ENCODE results near the gene FKBP5.
"Not testable (repeated sequence)": the region's sequence is repeated elsewhere in the genome, so short reads cannot be mapped to it uniquely, and the experiment has no call there.

The FKBP5 gene

DNA sequence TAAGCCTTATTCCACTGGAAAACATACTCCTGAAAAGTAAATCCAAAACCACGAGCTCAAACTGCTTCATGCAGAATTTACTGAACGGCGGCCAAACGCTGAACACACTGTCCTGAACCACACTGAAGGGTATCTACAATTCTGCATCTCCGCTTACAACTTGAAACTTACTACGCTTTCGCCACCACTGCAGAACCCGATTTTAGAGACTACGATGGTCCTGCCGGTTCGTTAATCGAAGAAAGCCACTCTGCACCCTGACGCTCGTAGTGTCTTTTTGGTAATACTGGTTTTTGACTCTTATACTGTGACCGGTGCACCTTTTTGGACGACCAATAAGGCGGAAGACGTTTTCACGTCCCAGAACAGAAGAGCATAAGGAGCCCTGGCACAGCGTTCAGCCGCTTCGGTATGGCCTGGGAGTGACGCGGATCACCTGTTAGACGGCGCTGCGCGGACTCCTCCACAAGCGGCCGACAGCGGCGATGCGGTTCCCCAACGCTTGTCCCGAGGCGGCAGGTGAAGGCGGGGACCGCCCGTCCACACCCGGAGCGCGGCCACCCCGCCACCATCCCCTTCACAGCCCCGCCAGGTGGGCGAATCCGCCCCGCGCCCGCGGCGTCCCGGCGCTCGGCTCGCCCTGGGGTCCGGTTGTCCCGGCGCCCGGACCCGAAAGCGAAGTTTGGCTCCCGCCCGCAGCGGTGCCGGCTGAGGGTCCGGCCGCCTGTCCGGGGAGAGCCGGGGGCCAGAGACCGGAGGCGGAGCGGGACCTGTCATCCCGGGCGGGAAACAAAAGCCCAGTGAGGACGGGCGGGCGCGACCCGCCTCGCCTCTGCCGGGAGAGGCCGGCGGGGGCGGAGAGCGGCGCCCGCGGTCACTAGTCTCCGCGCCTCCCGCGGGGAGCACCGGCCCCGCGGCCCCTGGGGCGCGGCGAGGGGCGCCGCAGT is 784 bp downstream of the FKBP5 start:
- peak; percentile 31 to 33 for DNase-seq

DNA sequence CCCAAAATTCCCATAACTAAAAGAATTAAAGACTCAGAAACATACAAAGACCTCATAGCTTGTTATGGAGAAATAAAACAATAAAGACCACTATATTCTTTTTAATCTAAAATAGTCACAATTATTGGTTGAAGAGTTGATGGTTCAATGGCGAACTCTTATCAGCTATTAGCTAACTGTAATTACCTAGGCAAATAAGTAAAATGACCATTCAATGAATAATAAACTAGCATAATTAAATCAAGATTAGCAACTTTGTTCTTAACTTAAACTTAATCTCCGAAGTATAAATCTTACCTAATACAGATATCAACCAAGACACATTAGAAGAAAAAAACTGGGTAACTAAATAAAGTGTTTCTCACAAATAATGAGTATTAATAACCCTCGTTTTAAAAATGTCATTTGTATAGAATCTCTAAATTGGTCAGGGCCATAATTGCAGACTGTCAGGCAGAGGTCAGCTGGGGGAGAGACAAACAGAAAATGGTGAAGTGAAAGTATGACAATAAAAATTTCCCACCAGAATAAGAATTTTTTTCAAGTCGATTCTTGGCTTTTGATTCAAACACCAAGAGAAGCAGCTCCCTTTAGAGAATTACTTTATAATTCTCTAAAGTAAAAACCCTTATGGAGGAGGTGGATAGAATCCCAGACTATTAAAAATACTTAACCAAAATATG is 1.7 kb downstream of the FKBP5 start:
- DNase-seq, result peak; percentile 56 to 57

DNA sequence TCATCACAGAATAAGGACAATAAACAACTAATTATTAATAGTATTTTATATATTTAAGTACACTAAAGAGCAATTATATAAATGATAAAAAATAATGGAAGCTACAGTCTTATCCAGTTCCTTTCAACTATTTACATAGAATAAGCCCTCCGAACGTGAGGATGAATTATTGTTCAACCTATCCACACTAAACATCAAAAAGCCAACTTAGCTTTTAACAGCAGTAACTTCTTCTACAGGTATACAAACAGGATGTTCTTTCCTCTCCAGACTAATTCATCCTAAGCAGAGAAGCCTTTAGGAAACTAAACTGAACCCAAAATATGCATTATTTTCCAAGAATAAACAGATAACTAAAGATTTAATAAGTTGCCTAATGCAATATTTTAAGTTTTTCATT is 2.3 kb downstream of the FKBP5 start:
- no peak for DNase-seq

DNA sequence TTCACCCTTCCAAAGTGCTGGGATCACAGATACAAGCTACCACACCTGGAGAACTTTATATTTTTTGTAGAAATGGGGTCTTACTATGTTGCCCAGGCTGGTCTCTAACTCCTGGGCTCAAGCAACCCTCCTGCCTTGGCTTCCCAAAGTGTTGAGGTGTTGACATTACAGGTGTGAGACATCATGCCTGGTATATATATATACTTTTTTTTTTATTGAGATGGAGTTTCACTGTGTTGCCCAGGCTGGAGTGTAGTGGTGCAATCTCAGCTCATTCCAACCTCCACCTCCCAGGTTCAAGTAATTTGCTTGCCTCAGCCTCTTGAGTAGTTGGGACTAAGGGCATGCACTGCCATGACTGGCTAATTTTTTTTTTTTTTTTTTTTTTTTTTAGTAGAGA is 5.4 kb downstream of the FKBP5 start:
- no peak for DNase-seq

DNA sequence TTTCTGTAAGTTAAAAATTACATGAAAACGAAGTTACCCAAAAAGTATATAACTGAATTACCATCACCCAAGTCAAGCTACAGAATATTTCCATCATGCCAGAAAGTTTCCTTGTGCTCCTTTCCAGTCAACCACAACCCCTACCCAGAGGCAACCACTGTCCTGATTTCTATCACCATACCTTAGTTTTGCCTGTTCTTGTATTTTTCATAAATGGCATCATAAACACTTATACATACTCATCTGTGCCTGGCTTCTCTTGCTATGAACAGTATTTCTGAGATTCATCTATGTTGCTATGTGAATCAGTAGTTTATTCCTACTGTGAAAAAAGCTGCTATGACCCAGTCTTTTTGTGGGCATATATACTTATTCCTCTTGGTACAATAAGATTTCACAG is 7.4 kb downstream of the FKBP5 start:
- DNase-seq, result no peak

DNA sequence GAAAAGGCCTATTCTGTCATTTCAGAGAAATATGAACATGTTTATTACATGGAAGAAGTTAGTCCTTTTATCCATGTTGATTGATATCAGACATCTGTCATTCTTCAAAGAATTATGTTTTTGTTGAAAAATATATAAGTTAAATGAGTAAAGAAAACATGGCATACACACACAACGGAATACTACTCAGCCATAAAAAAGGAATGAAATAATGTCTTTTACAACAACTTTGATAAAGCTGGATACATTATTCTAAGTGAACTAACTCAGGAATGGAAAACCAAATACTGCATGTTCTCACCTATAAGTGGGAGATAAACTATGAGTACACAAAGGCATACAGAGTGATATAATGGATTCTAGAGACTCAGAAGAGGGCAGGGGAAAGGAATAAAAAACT is 9.3 kb downstream of the FKBP5 start:
- DNase-seq, result no peak

DNA sequence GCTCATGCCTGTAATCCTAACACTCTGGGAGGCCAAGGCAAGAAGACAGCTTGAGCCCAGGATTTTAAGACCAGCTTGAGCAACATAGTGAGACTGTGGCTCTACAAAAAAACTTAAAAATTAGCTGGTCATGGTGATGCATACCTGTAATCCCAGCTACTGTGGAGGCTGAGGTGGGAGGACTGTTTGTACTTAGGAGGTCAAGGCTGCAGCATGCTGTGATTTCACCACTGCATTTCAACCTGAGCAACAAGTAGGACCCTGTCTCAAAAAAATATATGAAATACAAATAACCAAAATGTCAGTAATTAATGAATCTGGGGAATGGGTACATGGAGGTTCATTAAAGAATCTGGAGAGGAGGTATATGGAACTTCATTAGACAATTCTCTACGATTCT is 9.9 kb downstream of the FKBP5 start:
- DNase-seq, result no peak

DNA sequence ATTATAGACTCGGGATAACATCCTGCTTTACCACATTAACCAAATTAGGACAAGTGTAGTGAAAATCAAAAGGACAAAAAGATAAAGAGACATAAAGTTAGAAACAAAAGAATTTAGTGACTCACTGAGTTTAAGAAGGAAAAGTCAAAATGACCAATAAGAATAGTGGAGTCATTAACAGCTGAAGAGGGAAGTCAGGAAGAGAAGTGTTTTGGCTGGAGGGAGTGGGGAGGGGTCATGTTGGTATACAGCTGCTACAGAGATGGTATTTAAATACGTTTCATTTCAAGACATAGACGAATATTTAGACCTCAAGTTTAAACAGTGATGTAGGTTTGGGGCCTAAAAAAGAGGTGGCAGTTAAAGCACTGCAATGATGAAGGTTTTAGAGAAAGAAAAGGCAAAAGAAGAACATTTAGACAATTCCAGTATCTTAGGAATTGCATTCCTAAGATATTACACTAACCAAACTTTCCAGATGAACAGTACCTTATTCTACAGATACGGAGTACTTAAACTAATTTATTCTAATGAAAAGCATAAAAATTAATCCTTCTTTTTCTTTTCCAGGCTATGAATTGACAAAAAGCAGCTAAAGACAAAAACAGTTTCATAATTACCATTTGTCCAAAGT is 10.6 kb downstream of the FKBP5 start:
- no peak for DNase-seq

DNA sequence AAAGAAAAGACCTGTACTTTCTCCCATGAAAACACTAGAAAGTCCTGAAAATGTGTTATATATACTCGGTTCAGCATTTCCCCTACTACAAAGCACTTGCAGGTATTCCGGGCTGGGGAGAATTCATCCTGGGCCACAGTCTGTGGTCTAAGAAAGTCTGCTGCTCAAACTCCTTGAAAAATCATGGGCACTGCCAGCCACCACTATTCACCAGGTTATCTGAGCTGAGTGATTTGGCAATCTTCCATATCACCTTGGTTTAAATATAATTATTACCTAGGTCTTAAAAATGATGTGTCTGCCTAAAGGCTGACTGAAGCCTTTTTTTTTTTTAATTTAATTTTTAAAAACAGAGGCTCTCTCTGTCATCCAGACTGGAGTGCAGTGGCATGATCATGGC is 11.3 kb downstream of the FKBP5 start:
- DNase-seq, result no peak

DNA sequence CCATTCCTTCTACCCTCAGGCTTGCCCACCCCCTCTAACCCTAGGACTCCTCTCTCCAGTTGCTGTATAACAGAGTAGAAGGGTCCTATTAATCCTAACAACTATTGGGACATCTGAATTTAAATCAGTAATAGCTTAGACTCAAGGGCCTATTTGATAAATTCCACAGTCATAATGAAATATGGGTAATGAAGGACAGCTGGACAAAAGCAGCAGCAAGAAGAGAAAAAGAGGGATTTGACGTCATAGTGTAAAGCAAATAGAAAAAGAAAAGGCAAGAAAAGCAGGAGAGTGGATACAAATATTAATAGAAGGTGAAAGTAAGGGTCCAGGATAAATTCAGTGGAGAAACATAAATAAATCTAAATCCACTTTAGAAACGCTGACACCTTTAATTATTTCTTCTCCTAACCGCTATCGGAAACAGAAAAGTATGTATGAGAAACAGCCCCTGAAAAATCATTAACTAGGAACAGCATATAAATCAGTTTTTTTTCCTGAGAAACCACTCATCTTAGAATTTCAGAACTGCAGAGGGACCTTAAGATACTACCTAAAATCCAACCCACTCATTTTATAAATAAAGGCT is 12.8 kb downstream of the FKBP5 start:
- no peak for DNase-seq

DNA sequence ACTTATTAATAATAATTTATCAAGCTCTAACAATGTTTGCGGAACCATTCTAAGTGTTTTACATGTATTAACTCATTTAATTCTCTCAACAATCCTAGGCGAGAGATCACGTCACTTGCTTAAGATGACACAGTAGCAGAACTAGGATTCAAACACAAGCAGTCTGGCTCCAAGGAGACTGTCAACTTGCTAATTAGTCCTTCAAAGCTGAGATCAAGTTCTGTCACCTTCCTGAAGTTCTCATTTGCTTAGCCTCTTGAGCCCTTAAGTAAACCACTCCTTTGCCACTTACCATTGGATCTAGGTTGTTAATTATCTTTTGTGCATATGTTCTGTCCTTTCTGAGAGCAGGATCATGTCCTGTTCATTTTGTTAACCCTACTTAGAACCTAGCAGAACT is 14.1 kb downstream of the FKBP5 start:
- DNase-seq, result no peak

DNA sequence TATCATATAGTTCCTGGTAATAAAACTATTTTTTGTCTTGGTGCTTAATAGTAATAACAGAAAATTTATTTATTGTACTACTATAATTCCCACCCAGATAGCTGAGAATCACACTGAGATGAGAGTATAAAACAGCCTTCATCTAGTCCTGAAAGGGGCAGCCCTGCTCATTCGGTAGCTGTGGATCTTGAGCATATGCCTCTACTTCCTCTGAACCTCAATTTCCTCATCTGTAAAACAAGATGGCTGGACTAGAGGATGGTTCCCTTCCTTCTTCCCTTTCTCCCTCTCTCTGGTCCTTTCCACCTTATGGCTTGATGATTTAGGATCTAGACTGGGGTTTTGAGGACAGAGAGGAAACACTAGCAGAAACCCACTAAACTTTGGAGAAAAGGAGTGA is 15.0 kb downstream of the FKBP5 start:
- no peak for DNase-seq

DNA sequence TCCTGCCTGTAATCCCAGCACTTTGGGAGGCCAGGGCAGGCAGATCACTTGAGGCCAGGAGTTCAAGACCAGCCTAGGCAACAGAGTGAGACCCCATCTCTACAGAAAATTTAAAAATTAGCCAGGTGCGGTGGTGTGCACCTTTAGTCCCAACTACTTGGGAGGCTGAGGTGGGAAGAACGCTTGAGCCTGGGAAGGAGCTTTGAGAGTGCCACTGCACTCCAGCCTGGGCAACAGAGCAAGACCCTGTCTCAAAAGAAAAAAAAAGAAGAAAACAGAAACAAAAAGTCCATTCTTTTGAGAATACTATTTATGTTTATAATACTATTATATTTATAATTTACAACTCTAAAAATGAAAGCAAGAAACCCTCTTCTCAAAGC is 15.4 kb downstream of the FKBP5 start:
- not testable (repeated sequence) for DNase-seq

DNA sequence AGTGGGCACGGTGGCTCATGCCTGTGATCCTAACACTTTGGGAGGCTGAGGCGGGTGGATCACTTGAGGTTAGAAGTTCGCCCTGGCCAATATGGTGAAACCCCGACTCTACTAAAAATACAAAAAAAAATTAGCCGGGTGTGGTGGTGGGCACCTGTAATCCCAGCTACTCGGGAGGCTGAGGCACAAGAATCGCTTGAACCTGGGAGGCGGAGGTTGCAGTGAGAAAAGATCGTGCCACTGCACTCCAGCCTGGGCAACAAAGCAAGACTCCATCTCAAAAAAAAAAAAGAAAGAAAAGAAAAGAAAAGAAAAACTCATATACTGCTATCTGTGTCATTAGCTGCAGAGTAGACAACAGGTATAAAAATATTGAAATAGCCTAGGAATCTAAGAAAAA is 18.3 kb downstream of the FKBP5 start:
- not testable (repeated sequence) for DNase-seq

DNA sequence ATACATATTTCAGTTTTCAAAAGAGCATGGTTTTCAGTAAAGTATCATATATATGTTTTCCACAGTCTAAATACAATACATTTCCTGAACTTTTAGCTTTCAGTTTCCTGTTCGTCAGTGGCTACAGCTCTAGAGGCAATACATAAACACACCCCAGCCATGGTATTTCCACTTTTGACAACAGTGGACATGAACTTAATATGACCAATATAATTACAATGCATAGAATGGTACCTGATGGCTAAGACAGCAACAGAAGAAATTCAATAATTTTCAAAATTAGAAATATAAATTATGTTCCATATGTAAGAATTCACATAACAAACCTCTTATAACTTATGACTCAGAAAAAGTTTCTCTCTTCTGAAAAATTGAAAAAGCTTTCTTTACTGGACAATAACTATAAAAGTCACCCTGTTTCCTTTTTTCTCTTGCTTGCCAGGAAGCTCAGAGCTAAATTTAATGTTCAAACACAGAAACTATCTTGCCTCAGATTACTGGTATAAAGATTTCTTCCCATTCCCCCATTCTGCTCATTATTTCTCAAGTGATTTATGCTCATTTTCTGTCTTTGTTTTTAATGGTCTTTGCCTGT is 19.2 kb downstream of the FKBP5 start:
- DNase-seq, result peak; percentile 46 to 78

DNA sequence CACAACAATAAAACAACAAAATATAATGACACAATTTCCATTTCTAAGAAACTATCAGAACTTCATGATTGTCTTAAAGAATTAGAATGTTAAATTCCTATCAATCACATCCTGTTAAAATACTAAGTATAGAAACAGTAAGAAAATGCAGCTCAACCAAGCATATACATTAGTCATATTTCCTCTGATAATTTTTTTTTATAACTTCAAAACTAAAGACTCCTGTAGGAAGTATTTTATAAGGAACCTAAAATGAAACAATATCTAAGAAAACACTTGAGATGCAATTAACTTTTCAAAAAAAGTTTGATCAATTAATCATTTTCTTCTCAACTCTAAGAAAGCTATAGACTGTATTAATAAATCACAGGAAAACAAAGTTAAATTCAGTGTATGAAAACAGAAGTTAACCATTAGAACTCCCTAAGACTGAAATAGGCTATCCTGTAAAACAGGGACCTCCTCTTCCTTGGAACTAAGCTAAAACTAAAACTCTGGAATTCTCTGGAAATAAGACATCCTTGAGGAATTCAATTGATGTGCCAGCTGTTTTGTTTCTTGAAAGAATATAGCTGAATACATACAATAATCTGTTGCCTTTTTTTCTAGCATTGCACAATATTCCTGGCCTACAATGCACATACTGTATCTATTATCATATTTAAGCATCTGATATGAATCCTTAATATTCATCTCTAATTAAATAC is 19.8 kb downstream of the FKBP5 start:
- peak in 1 of 2 donors; percentile 48 for DNase-seq

DNA sequence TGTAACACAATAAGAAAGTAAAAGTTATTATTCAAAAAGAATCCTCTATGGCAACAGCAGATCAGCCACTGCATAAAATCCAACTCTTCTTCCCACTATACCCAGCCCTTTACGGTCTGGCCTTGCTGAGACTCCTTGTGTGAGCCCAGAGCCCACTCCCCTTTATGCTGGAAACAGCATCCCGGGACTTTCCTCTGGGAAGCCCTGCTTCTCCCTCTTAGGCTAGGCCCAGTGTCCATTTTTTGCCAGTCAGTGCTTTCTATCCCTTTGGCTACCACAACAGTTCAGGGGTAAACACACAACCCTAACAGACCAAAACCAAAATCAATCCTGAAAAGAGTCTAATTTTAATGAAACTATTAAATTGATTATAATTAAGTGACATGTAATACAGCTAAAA is 20.6 kb downstream of the FKBP5 start:
- DNase-seq, result no peak

DNA sequence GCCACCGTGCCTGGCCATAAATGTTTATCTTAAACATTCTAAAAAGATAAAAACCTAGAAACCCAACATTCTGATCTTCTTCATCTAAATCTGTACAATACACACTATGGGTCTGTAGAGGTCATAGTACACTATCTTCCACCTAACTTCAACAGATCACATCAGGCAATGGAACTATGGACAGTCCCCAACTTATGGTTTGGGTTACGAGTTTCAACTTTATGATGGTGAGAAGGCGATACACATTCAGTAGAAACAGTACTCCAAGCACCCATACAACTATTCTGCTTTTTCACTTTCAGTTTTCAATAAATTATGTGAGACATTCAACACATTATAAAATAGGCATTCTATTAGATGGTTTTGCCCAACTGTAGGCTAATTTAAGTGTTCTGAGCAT is 23.1 kb downstream of the FKBP5 start:
- DNase-seq, result no peak

DNA sequence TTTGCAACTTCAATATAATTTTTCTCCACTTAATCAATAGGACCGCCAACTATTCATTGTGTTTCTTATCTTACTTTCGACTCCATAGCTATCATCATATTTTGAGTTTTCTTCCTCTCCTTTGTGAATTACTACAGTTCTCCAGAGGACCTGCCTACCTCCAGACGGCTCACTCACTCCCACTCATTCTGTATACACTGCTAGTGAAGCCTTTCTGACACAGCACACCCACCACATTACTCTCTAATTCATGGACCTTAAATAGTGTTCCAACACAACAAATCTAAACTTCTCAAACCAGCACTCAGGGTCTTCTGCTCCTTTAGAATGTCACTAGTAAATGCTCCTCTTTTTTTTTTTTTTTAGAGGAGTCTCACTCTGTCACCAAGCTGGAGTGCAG is 23.8 kb downstream of the FKBP5 start:
- DNase-seq, result peak in 1 of 2 donors; percentile 17

DNA sequence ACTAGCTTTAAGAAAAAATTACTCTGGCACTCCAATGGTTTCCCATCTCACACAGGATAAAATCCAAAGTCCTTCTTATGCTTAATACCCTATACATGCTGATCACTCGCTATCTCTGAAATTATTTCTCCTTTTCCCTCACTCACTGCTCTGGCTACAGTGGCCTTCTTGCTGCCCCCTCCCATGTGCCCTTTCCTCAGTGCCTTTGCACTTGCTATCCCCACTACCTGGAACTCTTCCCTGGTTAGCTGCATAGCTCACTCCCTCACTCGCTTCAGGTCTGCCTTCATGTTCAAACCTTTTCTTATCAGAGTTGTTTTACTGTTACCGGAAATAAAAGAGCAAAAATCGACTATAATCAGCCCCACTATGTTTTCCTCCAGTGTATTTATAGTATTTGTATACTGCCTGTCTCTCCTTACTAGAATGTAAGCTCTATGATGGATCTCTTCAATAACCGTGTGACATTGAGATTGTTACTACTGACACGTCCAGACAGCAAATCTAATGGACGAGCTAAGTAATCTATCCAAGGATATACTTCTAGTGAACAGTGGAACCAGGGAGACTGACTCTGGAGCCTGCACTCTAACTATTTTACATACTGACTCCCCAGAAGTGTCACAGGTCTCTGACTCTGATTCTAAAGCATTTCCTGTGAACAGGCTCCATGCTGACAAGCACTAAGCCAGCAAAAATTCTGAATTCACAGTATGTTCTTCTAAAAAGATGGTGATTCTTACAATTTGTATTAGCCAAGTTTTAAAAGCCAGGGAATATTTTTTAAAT is 25.1 kb downstream of the FKBP5 start:
- DNase-seq, result no peak

DNA sequence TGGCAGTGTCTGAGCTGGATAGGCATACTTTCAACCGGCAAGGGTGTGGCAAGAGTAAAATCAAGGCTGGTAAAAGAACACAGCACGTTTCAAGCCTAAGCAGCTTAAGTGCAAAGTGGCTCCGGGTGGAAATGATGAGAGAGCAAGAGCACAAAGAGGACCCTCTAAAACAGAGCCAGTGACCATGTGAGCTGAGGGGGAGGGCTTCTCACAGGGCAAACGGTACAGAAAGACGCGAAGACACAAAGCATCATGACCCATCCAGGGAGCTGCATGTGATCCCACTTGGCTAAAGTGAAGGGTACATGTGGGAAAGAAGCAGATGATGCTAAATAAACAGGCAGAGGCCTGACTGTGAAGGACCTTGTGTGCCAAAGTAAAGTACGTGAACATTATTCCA is 25.7 kb downstream of the FKBP5 start:
- DNase-seq, result no peak

DNA sequence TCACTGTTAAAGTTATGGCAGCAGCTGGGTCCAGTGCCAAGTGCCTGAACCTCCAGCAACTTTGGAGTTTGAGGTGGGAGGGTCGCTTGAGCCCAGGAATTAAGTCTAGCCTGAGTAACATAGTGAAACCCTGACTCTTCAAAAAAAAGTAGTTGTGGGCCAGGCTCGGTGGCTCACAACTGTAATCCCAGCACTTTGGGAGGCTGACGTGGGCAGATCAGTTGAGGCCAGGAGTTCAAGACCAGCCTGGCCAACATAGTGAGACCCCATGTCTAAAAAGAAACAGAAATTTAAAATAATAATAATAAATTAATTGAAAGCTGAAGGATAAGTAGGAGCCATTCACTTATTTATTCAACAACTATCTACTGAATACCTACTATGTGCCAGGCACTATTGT is 33.8 kb downstream of the FKBP5 start:
- DNase-seq, result no peak
